ENCODE data around the gene SLIT3. TPM values are rescaled to one million over a fixed set of nuclear protein-coding genes. Genes with fewer than 3 reads are reported as not detected.

Gene SLIT3
- total RNA-seq, 1 experiment from 2014 or later, result 0.44 TPM

- H3K27ac ChIP-seq (ENCODE audit: low read length), result no peak overlapping the region
- no peaks in the 10 kb centered on the region for H3K4me1 ChIP-seq (ENCODE audit: insufficient read depth, low read length)
- POLR2A ChIA-PET (ENCODE audit: unreplicated experiment), result no interaction called here
- no peaks in the 10 kb centered on the region for H3K36me3 ChIP-seq (ENCODE audit: low read depth, low read length)
- no TSS peak for BruUV-seq (replicated peaks)
- DNase-seq (no peak), ATAC-seq (no peak)
- CTCF ChIA-PET, result no interaction called here
- H3K4me2 ChIP-seq (ENCODE audit: low read length), result no peak overlapping the region
- H3K79me2 ChIP-seq (ENCODE audit: low read length), result no peaks in the 10 kb centered on the region
- no peak overlapping the region for H3K9ac ChIP-seq (ENCODE audit: low read length)
- intact Hi-C loops (cut with micrococcal nuclease), result no loop called here
- no peaks in the 10 kb centered on the region for H3F3A ChIP-seq (ENCODE audit: low read length, unreplicated experiment)
- no peak overlapping the region for H3K4me3 ChIP-seq (ENCODE audit: low read length)
- H2AFZ ChIP-seq (ENCODE audit: low read length), result no peak overlapping the region
- H3K27me3 ChIP-seq (ENCODE audit: low read length), result peaks cover 88% of the 10 kb centered on the region
- no peaks in the 10 kb centered on the region for H3K9me3 ChIP-seq (ENCODE audit: low read length)
- H4K20me1 ChIP-seq (ENCODE audit: low read length), result no peaks in the 10 kb centered on the region
- no peaks in the 10 kb centered on the region for H3K9me2 ChIP-seq (replicated peaks; ENCODE audit: low read length)
- TF ChIP-seq CTCF (conservative IDR thresholded peaks at IDR 0.05; ENCODE audit: low read depth, low read length), result no peak
- no peak for TF ChIP-seq EZH2 (IDR thresholded peaks at IDR 0.05; ENCODE audit: low read length, unreplicated experiment)
- TF ChIP-seq EZH2phosphoT487 (IDR thresholded peaks at IDR 0.05; ENCODE audit: borderline replicate concordance, low read length), result no peak
Observed at GRCh38 chr5:168883281-168883741, 417.6 kb downstream of the SLIT3 start.

GRCh38 chr5:168882283-168882682 is 418.7 kb downstream of the SLIT3 start:
- POLR2A ChIA-PET (ENCODE audit: unreplicated experiment), result no interaction called here
- H3K9me3 ChIP-seq (ENCODE audit: low read length), result no peaks in the 10 kb centered on the region
- ATAC-seq, result no peak
- H3K4me3 ChIP-seq (ENCODE audit: low read length), result no peak overlapping the region
- no peak overlapping the region for H3K4me2 ChIP-seq (ENCODE audit: low read length)
- H3K27ac ChIP-seq (ENCODE audit: low read length), result no peak overlapping the region
- H2AFZ ChIP-seq (ENCODE audit: low read length), result no peak overlapping the region
- no peaks in the 10 kb centered on the region for H3K4me1 ChIP-seq (ENCODE audit: insufficient read depth, low read length)
- no TSS peak for BruUV-seq (replicated peaks)
- DNase-seq, result no peak
- H3K9me2 ChIP-seq (replicated peaks; ENCODE audit: low read length), result no peaks in the 10 kb centered on the region
- no peak overlapping the region for H3K9ac ChIP-seq (ENCODE audit: low read length)
- H4K20me1 ChIP-seq (ENCODE audit: low read length), result no peaks in the 10 kb centered on the region
- intact Hi-C loops (cut with micrococcal nuclease), result no loop called here
- no peaks in the 10 kb centered on the region for H3F3A ChIP-seq (ENCODE audit: low read length, unreplicated experiment)
- H3K27me3 ChIP-seq (ENCODE audit: low read length), result peaks cover 88% of the 10 kb centered on the region
- H3K79me2 ChIP-seq (ENCODE audit: low read length), result no peaks in the 10 kb centered on the region
- CTCF ChIA-PET, result interaction anchor here (0.7 kb wide), 1 partner anchor 568 kb away, joined by 3 read pairs; no protein-coding TSS in a partner anchor
- TF ChIP-seq CTCF (conservative IDR thresholded peaks at IDR 0.05; ENCODE audit: low read depth, low read length), result no peak
- no peaks in the 10 kb centered on the region for H3K36me3 ChIP-seq (ENCODE audit: low read depth, low read length)

GRCh38 chr5:168881427-168882149 is 419.4 kb downstream of the SLIT3 start:
- Histone ChIP-seq H3K27ac (ENCODE audit: low read length) (no peak overlapping the region), H3K36me3 (ENCODE audit: low read depth, low read length) (no peaks in the 10 kb centered on the region), H3K9ac (ENCODE audit: low read length) (no peak overlapping the region), H3K4me1 (ENCODE audit: insufficient read depth, low read length) (no peaks in the 10 kb centered on the region), H3F3A (ENCODE audit: low read length, unreplicated experiment) (no peaks in the 10 kb centered on the region), H4K20me1 (ENCODE audit: low read length) (no peaks in the 10 kb centered on the region), H3K9me2 (replicated peaks; ENCODE audit: low read length) (no peaks in the 10 kb centered on the region), H3K4me2 (ENCODE audit: low read length) (no peak overlapping the region), H3K9me3 (ENCODE audit: low read length) (no peaks in the 10 kb centered on the region), H3K79me2 (ENCODE audit: low read length) (no peaks in the 10 kb centered on the region), H3K4me3 (ENCODE audit: low read length) (no peak overlapping the region), H3K27me3 (ENCODE audit: low read length) (peaks cover 87% of the 10 kb centered on the region), H2AFZ (ENCODE audit: low read length) (no peak overlapping the region)
- POLR2A ChIA-PET (ENCODE audit: unreplicated experiment), result no interaction called here
- no TSS peak for BruUV-seq (replicated peaks)
- TF ChIP-seq EZH2phosphoT487 (IDR thresholded peaks at IDR 0.05; ENCODE audit: borderline replicate concordance, low read length) (no peak), EZH2 (IDR thresholded peaks at IDR 0.05; ENCODE audit: low read length, unreplicated experiment) (no peak), CTCF (conservative IDR thresholded peaks at IDR 0.05; ENCODE audit: low read depth, low read length) (no peak)
- CTCF ChIA-PET, result interaction anchor here (0.7 kb wide), 1 partner anchor 567 kb away, joined by 3 read pairs; no protein-coding TSS in a partner anchor
- DNase-seq, result no peak
- intact Hi-C loops (cut with micrococcal nuclease), result no loop called here
- no peak for ATAC-seq

Measured in PC-3 (cell line).